ENCODE results near the gene PRSS21. TPM values are rescaled to one million over a fixed set of nuclear protein-coding genes. Genes with fewer than 3 reads are reported as not detected.
A peak's percentile ranks its signal among the peaks of the same experiment; 100 is the strongest.

Gene PRSS21
- total and polyA plus RNA-seq, 7 donors, result 0.58 TPM; not detected in 6

DNA sequence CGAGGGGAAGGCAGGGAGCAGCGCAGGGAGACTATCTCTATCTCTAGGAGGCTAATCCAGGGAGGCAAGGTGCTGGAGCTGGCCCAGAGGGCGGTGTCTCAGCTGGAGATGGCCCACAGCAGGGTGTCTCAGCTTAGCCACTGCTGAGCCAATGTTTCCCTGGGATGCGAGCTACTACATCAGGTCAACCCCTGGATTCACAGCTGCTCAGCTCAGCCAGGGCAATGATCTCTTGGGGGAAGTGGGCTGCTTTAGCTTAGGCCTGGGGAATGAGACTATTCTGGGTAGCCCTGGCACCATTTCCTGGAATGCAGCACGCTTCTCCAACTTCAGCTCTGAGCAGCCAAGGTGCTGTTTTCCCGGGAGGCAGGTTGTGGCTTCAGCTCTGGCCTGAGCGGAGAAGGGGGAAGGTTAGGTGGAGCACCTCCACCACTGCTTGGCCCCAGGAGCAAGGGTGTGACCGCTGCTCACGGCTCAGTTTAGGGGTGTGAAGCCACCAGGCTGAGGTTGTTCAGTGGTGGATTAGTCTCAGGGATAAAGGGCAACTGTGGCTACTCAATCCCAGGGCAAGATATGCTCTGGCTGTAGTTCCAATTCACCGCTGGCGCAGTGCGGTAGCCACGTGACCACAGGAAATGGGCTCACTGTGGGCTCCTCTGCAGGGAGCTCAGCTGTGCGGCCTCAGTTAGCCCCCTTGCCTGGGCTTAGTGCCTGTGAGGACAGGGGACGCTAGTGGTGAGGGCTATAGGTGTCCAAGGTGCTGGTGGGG, 5.2 kb upstream of the PRSS21 start:
- Histone ChIP-seq H3K9me3 (no peaks in the 10 kb centered on the region), H3K4me3 (no peak overlapping the region), H3K4me1 (no peaks in the 10 kb centered on the region), H3K27ac (no peak overlapping the region), H3K36me3 (no peaks in the 10 kb centered on the region), H3K27me3 (peaks cover 0 to 31% (median 26%) of the 10 kb centered on the region in 3 donors)
- intact Hi-C loops (cut with DNase I), result no loop called here
- DNase-seq, result peak; percentile 56
- WGBS, 2 donors, result 69 to 80% methylated on average over 15 of the region's 15 CpGs
- TF ChIP-seq POLR2A (IDR thresholded peaks at IDR 0.05) (no peak), POLR2AphosphoS5 (IDR thresholded peaks at IDR 0.05) (no peak), EP300 (IDR thresholded peaks at IDR 0.05) (no peak)
- TF ChIP-seq, protein P1, sequence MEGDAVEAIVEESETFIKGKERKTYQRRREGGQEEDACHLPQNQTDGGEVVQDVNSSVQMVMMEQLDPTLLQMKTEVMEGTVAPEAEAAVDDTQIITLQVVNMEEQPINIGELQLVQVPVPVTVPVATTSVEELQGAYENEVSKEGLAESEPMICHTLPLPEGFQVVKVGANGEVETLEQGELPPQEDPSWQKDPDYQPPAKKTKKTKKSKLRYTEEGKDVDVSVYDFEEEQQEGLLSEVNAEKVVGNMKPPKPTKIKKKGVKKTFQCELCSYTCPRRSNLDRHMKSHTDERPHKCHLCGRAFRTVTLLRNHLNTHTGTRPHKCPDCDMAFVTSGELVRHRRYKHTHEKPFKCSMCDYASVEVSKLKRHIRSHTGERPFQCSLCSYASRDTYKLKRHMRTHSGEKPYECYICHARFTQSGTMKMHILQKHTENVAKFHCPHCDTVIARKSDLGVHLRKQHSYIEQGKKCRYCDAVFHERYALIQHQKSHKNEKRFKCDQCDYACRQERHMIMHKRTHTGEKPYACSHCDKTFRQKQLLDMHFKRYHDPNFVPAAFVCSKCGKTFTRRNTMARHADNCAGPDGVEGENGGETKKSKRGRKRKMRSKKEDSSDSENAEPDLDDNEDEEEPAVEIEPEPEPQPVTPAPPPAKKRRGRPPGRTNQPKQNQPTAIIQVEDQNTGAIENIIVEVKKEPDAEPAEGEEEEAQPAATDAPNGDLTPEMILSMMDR (IDR thresholded peaks at IDR 0.05), result no peak

DNA sequence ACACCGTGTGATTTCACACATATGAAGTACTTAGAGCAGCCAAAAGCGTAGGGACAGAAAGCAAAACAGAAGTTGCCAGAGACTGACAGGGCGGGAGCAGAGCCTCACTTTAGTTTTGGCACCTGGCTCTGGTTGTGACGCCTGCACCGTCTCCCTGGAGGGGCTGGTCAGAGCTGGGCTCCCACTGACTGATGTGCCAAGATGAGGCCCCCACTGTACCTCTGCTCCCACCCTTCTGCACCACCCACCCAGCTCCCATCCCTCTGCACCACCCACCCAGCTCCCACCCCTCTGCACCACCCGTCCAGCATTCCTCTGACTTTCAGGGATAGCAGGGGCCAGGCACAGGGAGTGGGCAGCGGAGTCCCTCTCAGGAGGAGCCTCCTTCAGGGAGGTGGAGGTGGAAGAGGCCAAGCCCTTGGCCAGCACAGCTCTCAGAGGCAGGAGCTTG, 3.2 kb upstream of the PRSS21 start:
- intact Hi-C loops (cut with DNase I), result no loop called here
- no peak overlapping the region for H3K27ac ChIP-seq
- no peaks in the 10 kb centered on the region for H3K36me3 ChIP-seq
- H3K27me3 ChIP-seq, result peaks cover 0 to 41% (median 34%) of the 10 kb centered on the region in 3 donors
- peak; percentile 54 for DNase-seq
- H3K4me1 ChIP-seq, result no peaks in the 10 kb centered on the region
- H3K4me3 ChIP-seq, result no peak overlapping the region
- 85 to 87% methylated on average over 7 of the region's 7 CpGs for WGBS, 2 donors
- TF ChIP-seq POLR2AphosphoS5 (IDR thresholded peaks at IDR 0.05), result no peak
- TF ChIP-seq EP300 (IDR thresholded peaks at IDR 0.05), result no peak
- TF ChIP-seq POLR2A (IDR thresholded peaks at IDR 0.05), result no peak
- TF ChIP-seq, protein P1 (IDR thresholded peaks at IDR 0.05), result no peak
- no peaks in the 10 kb centered on the region for H3K9me3 ChIP-seq

DNA sequence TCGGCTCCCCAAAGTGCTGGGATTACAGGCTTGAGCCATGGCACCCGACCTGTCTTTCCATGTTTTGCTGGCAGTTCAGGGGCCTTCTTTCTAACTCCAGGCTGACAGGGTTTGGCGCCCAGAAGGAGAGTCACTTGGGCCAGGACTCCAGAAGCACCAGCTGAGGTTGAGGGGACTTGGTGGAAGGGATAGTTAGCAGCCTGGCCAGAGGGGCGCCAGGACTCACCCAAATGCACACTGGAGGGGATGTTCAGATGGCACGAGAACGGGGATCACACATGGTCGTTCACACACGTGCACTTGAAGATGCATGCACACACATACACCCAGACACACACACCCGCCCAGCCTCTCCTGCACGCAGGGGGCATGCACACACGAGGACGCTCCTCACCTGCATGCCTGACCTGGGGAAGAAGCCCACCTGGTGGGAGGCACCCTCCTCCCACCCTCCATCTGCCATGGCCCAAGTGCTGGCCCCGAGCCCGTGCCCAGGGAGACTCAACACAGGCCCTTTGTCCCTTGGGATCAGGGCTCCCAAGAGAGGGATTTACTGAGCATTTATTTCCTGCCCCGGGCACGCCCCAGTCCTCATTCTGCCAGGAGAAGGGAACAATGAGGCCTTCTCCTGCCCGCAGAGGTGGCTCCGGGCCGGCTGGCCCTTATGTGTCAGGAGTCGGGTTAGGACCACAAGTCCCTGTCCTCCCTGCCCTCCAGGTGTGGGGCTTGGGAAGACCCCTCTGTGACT, 2.3 kb upstream of the PRSS21 start:
- peaks cover 0 to 41% (median 34%) of the 10 kb centered on the region in 3 donors for H3K27me3 ChIP-seq
- 66 to 85% methylated on average over 20 of the region's 20 CpGs for WGBS, 2 donors
- TF ChIP-seq EP300 (IDR thresholded peaks at IDR 0.05) (no peak), POLR2AphosphoS5 (IDR thresholded peaks at IDR 0.05) (no peak), POLR2A (IDR thresholded peaks at IDR 0.05) (no peak)
- TF ChIP-seq, protein P1 (IDR thresholded peaks at IDR 0.05), result no peak
- H3K4me1 ChIP-seq, result no peaks in the 10 kb centered on the region
- no peaks in the 10 kb centered on the region for H3K36me3 ChIP-seq
- no peaks in the 10 kb centered on the region for H3K9me3 ChIP-seq
- no peak overlapping the region for H3K4me3 ChIP-seq
- no peak overlapping the region for H3K27ac ChIP-seq
- DNase-seq, result peak; percentile 35
- intact Hi-C loops (cut with DNase I), result no loop called here

DNA sequence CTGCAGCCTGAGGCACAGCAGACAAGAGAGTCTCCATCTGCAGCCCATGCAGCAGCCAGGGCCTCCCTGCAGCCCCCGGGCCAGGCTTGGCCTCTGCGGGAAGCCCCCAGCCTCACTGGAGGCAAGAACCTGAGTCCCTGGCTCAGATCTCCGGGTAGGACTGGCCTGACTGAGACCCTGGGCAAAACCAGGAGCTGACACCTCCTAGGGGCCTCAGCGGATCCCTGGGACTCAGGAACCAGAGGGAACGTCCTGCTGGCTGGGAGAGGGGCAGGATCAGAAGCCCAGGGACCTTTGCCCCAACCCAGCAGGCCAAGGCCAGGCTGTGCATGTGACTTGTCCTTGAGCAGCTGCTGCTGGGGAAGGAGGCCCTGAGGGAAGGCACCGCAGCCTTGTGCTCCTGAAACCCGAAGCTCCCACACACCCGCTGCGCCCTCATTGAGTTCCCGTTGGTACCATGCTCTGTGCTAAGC, 1.7 kb upstream of the PRSS21 start:
- DNase-seq, result peak; percentile 36
- Histone ChIP-seq H3K27me3 (peaks cover 0 to 43% (median 34%) of the 10 kb centered on the region in 3 donors), H3K4me1 (no peaks in the 10 kb centered on the region), H3K4me3 (no peak overlapping the region), H3K27ac (no peak overlapping the region), H3K9me3 (no peaks in the 10 kb centered on the region), H3K36me3 (no peaks in the 10 kb centered on the region)
- TF ChIP-seq, protein P1 (IDR thresholded peaks at IDR 0.05), result no peak
- TF ChIP-seq POLR2A (IDR thresholded peaks at IDR 0.05) (no peak), POLR2AphosphoS5 (IDR thresholded peaks at IDR 0.05) (no peak), EP300 (IDR thresholded peaks at IDR 0.05) (no peak)
- 83 to 84% methylated on average over 10 of the region's 10 CpGs for WGBS, 2 donors
- intact Hi-C loops (cut with DNase I), result no loop called here

All from sigmoid colon (tissue), 7 donors.